A549 (cell line): ENCODE measurements around the gene PGAP3.

ENCODE experiments used
- CTCF ChIP-seq: fragments of >200 bp; sonication (Bioruptor Twin); formaldehyde crosslinking; IDR thresholded peaks from 3 replicates; pipeline ENCODE4 v1.5.1; 2016
- EP300 ChIP-seq, 2 experiments: fragments of >200 bp; sonication (Bioruptor Twin); formaldehyde crosslinking; IDR thresholded peaks; 2 replicates in 1 of 2; 3 replicates in 1 of 2; pipeline ENCODE4 v1.6.1; 2016 to 2017
- RNF2 ChIP-seq: fragments of 200-600 bp; sonication (generic); IDR thresholded peaks from 2 replicates; pipeline ENCODE4 v1.6.1; 2016; ENCODE audit warnings: low read depth, mild to moderate bottlenecking, antibody characterized with exemption, moderate library complexity, borderline replicate concordance

- TF ChIP-seq EP300 (IDR thresholded peaks at IDR 0.05) = no peak
- TF ChIP-seq RNF2 = no peak
- no peak for TF ChIP-seq CTCF
Observed at GRCh38 chr17:39636587-39636926, 51.3 kb downstream of the PGAP3 start.
